WERI-Rb-1 (cell line): ENCODE data around the gene GATB.

Experiments
- DNase-seq: peaks from one replicate; pipeline ENCODE4 v3.0.0-alpha.2; 2020
- H3K27ac ChIP-seq: fragments of 250-450 bp; sonication (Bioruptor Pico); 2 replicates; pipeline ENCODE4 v1.5.1; 2020; ENCODE audit warnings: mild to moderate bottlenecking, moderate library complexity
- H3K27me3 ChIP-seq: fragments of 250-450 bp; sonication (Bioruptor Pico); 2 replicates; pipeline ENCODE4 v1.5.1; 2021; ENCODE audit warnings: mild to moderate bottlenecking, low read depth, moderate library complexity; ENCODE audit not compliant: insufficient read depth, severe bottlenecking
- H3K36me3 ChIP-seq: fragments of 250-450 bp; sonication (Bioruptor Pico); 2 replicates; pipeline ENCODE4 v1.5.1; 2020; ENCODE audit warnings: mild to moderate bottlenecking, moderate library complexity
- H3K4me3 ChIP-seq: 2 replicates; pipeline ENCODE4 v1.5.1; 2011; ENCODE audit warnings: low read depth, mild to moderate bottlenecking, control low read depth, low read length
- H3K9me3 ChIP-seq: fragments of 250-450 bp; sonication (Bioruptor Pico); 2 replicates; pipeline ENCODE4 v1.5.1; 2021; ENCODE audit warnings: mild to moderate bottlenecking, moderate library complexity; ENCODE audit not compliant: severe bottlenecking
- CTCF ChIP-seq: IDR thresholded peaks from 2 replicates; pipeline ENCODE4 v1.5.1; 2011; ENCODE audit warnings: low read depth, mild to moderate bottlenecking, control low read depth, inconsistent platforms, low read length

GATB gene

GRCh38 chr4:151719956-151720334 is 40.9 kb downstream of the GATB start:
- no peak for DNase-seq
- no peak overlapping the region for H3K4me3 ChIP-seq
- H3K27ac ChIP-seq = no peak overlapping the region
- TF ChIP-seq CTCF = no peak
- 0 out of 2 replicates have a peak, but pooled peaks cover 2% of the 10 kb centered on the region for H3K36me3 ChIP-seq
- H3K9me3 ChIP-seq = no peaks in the 10 kb centered on the region
- H3K27me3 ChIP-seq = no peaks in the 10 kb centered on the region

- no peak for TF ChIP-seq CTCF
- H3K27me3 ChIP-seq = no peaks in the 10 kb centered on the region
- H3K9me3 ChIP-seq = no peaks in the 10 kb centered on the region
- no peak for DNase-seq
- 0 out of 2 replicates have a peak, but pooled peaks cover 2% of the 10 kb centered on the region for H3K36me3 ChIP-seq
- H3K27ac ChIP-seq = no peak overlapping the region
- no peak overlapping the region for H3K4me3 ChIP-seq
These were observed 41.5 kb downstream of the GATB start for GRCh38 chr4:151718984-151719955.

- TF ChIP-seq CTCF = no peak
- H3K4me3 ChIP-seq = no peak overlapping the region
- peaks cover 2% of the 10 kb centered on the region; the same call in 1 of the 2 replicates for H3K36me3 ChIP-seq
- no peaks in the 10 kb centered on the region for H3K27me3 ChIP-seq
- H3K27ac ChIP-seq = no peak overlapping the region
- H3K9me3 ChIP-seq = no peaks in the 10 kb centered on the region
- no peak for DNase-seq
These were observed 42.7 kb downstream of the GATB start for GRCh38 chr4:151717909-151718628.

- no peaks in the 10 kb centered on the region for H3K27me3 ChIP-seq
- no peak for TF ChIP-seq CTCF
- H3K4me3 ChIP-seq = no peak overlapping the region
- no peaks in the 10 kb centered on the region for H3K9me3 ChIP-seq
- H3K27ac ChIP-seq = no peak overlapping the region
- DNase-seq = no peak
- H3K36me3 ChIP-seq = peaks cover 2% of the 10 kb centered on the region; the same call in 1 of the 2 replicates
These were observed 43.5 kb downstream of the GATB start for GRCh38 chr4:151717314-151717713.

GRCh38 chr4:151716324-151716723 is 44.5 kb downstream of the GATB start:
- TF ChIP-seq CTCF = no peak
- Histone ChIP-seq H3K36me3 (peaks cover 2% of the 10 kb centered on the region; the same call in 1 of the 2 replicates), H3K9me3 (no peaks in the 10 kb centered on the region), H3K27me3 (no peaks in the 10 kb centered on the region), H3K27ac (no peak overlapping the region), H3K4me3 (no peak overlapping the region)
- DNase-seq = no peak
